HEK293T (cell line): ENCODE measurements around the gene TARS3.
"Not testable (repeated sequence)": the region's sequence is repeated elsewhere in the genome, so short reads cannot be mapped to it uniquely, and the experiment has no call there.

Experiments
- ARNT ChIP-seq: fragments of 450-650 bp; IDR thresholded peaks from 2 replicates; pipeline ENCODE4 v1.6.1; 2017; ENCODE audit warnings: mild to moderate bottlenecking
- SP1 ChIP-seq: fragments of 450-650 bp; IDR thresholded peaks from 2 replicates; pipeline ENCODE4 v1.6.1; 2017

DNA sequence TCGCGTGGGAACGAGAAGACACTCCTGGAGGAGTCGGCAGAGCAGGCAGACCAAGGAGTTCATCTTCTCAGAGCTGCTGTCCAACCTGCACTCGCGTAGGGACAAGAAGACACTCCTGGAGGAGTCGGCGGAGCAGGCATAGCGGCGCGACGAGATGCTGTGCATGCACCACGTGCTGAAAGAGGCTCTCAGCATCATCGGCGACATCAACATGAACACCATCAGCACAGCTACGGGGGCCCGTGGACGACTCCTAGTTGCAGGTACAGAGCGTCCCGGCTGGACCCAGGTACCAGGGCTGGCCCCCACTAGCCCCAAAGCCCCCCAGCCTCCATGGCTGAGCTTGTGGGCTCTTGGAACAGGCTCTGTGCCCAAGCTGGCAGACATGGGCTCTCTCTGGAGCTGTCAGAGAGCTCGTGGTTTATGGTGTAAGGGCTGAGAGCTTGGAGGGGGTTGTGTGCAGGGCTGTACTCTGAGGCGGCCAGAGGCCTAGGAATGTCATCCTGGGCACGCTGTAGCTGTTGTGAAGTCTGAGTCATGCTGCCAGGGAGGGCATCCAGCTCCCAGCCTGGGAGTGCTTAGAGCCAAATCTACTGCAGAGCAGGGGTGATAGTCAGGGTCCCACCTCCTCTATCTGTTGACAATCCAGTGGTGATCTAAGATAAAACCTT is 40.5 kb upstream of the TARS3 start:
- not testable (repeated sequence) for TF ChIP-seq ARNT, SP1
